SK-N-MC (cell line): ENCODE results near the gene MAGI2.

Source experiments
- EZH2 ChIP-seq: fragments of 200-600 bp; sonication (generic); IDR thresholded peaks from one replicate; pipeline ENCODE4 v1.6.1; 2017; ENCODE audit warnings: antibody characterized with exemption
- POLR2AphosphoS5 ChIP-seq: IDR thresholded peaks from 2 replicates; pipeline ENCODE4 v1.6.1; 2012; ENCODE audit warnings: mild to moderate bottlenecking, low read depth, low read length, borderline replicate concordance

DNA sequence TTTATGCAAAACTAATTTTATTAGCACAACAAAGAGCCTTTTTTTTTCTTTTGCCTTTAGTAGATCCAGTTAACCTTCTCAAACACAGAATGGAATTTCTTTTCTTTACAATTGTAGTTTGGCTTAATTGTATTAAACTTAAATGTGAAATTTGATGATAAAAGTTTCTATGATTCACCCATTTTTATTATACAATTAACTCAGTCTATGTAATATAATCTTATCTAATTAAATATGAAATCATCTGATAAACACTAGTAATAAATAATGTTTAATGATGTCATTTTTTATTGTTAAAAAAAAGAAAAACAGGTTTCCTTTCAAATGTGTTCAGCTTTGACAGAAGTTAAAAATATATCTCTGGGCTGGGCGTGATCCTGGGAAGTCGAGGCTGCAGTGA is 1095.8 kb downstream of the MAGI2 start:
- TF ChIP-seq POLR2AphosphoS5 (no peak), EZH2 (no peak)
